Keratinocyte (primary cell): ENCODE measurements around the gene FTO.

Experiments
- CTCF ChIP-seq, 3 experiments: IDR thresholded peaks in 1 of 3; conservative IDR thresholded peaks in 1 of 3; optimal IDR thresholded peaks in 1 of 3; 2 replicates in 2 of 3; 3 replicates in 1 of 3; pipeline versions ENCODE3 to v1.5.1; 2011; ENCODE audit warnings: low read length in 3 of 3, mild to moderate bottlenecking in 3 of 3, moderate library complexity in 2 of 3, control low read depth in 1 of 3, inconsistent platforms in 1 of 3; ENCODE audit not compliant: insufficient read depth in 2 of 3; ENCODE audit errors: extremely low read depth in 1 of 3
- EZH2 ChIP-seq: IDR thresholded peaks from one replicate; pipeline ENCODE4 v1.6.1; 2012; ENCODE audit warnings: inconsistent platforms, mild to moderate bottlenecking, low read length, moderate library complexity

DNA sequence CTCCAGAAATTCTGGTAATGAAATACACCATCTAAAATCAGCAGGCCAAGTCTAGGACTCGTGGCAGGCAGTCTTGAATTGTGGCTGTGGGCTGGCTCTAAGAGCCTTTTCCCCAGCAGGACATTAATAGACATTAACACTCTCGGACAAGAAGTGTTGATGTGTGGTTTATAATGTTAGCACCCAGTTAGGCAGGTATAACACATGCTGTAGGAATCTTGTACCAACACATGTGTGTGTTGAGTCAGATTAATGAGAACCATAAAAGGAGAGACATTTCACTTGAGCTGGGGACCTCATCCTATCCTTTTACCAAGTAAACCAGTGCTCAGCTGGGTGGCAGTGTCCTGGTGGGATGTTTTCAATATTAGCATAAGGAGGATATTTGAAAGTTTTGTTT is 264.5 kb downstream of the FTO start:
- TF ChIP-seq CTCF (optimal IDR thresholded peaks at IDR 0.05 in 1 of 3, IDR thresholded peaks at IDR 0.05 in 1 of 3, conservative IDR thresholded peaks at IDR 0.05 in 1 of 3; ENCODE audit: extremely low read depth in 1 of 3, insufficient read depth in 2 of 3, low read length in 3 of 3), result no peak
- no peak for TF ChIP-seq EZH2
